A673 (cell line): ENCODE data around the gene VAT1L. TPM values are rescaled to one million over a fixed set of nuclear protein-coding genes. Genes with fewer than 3 reads are reported as not detected.

ENCODE experiments used
- BruUV-seq: library from RNA; stranded (reverse); fragments of 400-500 nt; replicated peaks from 2 replicates; lab custom pipeline; 2021; lab: Mats Ljungman, UMichigan
- CTCF ChIA-PET: fragments of 300-600 bp; sonication (Branson Sonifier 250); formaldehyde crosslinking; loops from one replicate; lab custom pipeline; 2022; ENCODE audit warnings: antibody characterized with exemption; lab: Charles Lee
- POLR2A ChIA-PET: fragments of 300-600 bp; sonication (Branson Sonifier 250); formaldehyde crosslinking; loops from one replicate; lab custom pipeline; 2022; ENCODE audit warnings: antibody characterized with exemption; ENCODE audit not compliant: low non-redundant PET; lab: Charles Lee
- DNase-seq: peaks from one replicate; pipeline ENCODE4 v3.0.0-alpha.2; 2015; ENCODE audit warnings: low spot score
- H3K27ac ChIP-seq: fragments of 200-600 bp; sonication (generic); 2 replicates; pipeline ENCODE4 v1.5.1; 2016; ENCODE audit warnings: mixed run types, low read depth, mild to moderate bottlenecking, mixed read lengths, antibody characterized with exemption, low read length; ENCODE audit not compliant: poor library complexity, severe bottlenecking
- H3K27me3 ChIP-seq: fragments of 200-600 bp; sonication (generic); replicated peaks from 2 replicates; pipeline ENCODE4 v1.6.1; 2017; ENCODE audit warnings: mixed run types, low read depth, mild to moderate bottlenecking, mixed read lengths, antibody characterized with exemption, low read length; ENCODE audit not compliant: insufficient read depth, poor library complexity
- H3K36me3 ChIP-seq: fragments of 200-600 bp; sonication (generic); 2 replicates; pipeline ENCODE4 v1.6.1; 2016; ENCODE audit warnings: mixed run types, mild to moderate bottlenecking, mixed read lengths, antibody characterized with exemption, low read length; ENCODE audit not compliant: insufficient read depth, poor library complexity, severe bottlenecking
- H3K4me1 ChIP-seq: fragments of 200-600 bp; sonication (generic); 2 replicates; pipeline ENCODE4 v1.6.1; 2017; ENCODE audit warnings: mixed run types, mild to moderate bottlenecking, mixed read lengths, antibody characterized with exemption, low read length; ENCODE audit not compliant: insufficient read depth, poor library complexity, severe bottlenecking
- H3K4me3 ChIP-seq: fragments of 200-600 bp; sonication (generic); 2 replicates; pipeline ENCODE4 v1.5.1; 2016; ENCODE audit warnings: low read depth, mixed run types, mild to moderate bottlenecking, mixed read lengths, low read length; ENCODE audit not compliant: poor library complexity, severe bottlenecking
- H3K9me3 ChIP-seq: fragments of 200-600 bp; sonication (generic); 2 replicates; pipeline ENCODE4 v1.6.1; 2016; ENCODE audit warnings: mixed run types, low read depth, mild to moderate bottlenecking, mixed read lengths, antibody characterized with exemption, low read length; ENCODE audit not compliant: poor library complexity, severe bottlenecking
- CTCF ChIP-seq: fragments of 300-800, 200-600 bp; sonication (generic); conservative IDR thresholded peaks from 2 replicates; pipeline ENCODE4 v1.5.1; 2017; ENCODE audit warnings: low read depth, mild to moderate bottlenecking, antibody characterized with exemption, low read length, moderate library complexity, mixed read lengths
- EZH2 ChIP-seq: fragments of 200-600 bp; sonication (generic); IDR thresholded peaks from 2 replicates; pipeline ENCODE4 v1.6.1; 2017; ENCODE audit warnings: borderline replicate concordance, low read depth, mild to moderate bottlenecking, mixed read lengths, antibody characterized with exemption, low read length; ENCODE audit not compliant: poor library complexity, severe bottlenecking
- intact Hi-C: fragments of 100-400 bp; cut with micrococcal nuclease; formaldehyde crosslinking; loops from one replicate; pipeline ENCODE4 v1.10.0; 2022; ENCODE audit not compliant: unreplicated experiment
- total RNA-seq: library from RNA; stranded (reverse); gene quantifications from 2 replicates; pipeline ENCODE4 v1.2.3, GENCODE V29; 2021

VAT1L gene
- total RNA-seq, 1 experiment from 2014 or later: 0.09 TPM

- Histone ChIP-seq H3K27ac (no peak overlapping the region), H3K4me1 (peaks cover 5% of the 10 kb centered on the region), H3K27me3 (no peaks in the 10 kb centered on the region), H3K36me3 (no peaks in the 10 kb centered on the region), H3K4me3 (no peak overlapping the region), H3K9me3 (no peaks in the 10 kb centered on the region)
- CTCF ChIA-PET: no interaction called here
- TF ChIP-seq CTCF: no peak
- TF ChIP-seq EZH2: no peak
- intact Hi-C loops: no loop called here
- no TSS peak for BruUV-seq
- no peak for DNase-seq
- POLR2A ChIA-PET: no interaction called here
Measured at GRCh38 chr16:77868052-77868451, 79.7 kb downstream of the VAT1L start.

- ChIA-PET POLR2A (no interaction called here), CTCF (no interaction called here)
- TF ChIP-seq EZH2 (no peak), CTCF (no peak)
- Histone ChIP-seq H3K27me3 (no peaks in the 10 kb centered on the region), H3K27ac (no peak overlapping the region), H3K36me3 (no peaks in the 10 kb centered on the region), H3K4me3 (no peak overlapping the region), H3K4me1 (peaks cover 5% of the 10 kb centered on the region), H3K9me3 (no peaks in the 10 kb centered on the region)
- no peak for DNase-seq
- no TSS peak for BruUV-seq
- intact Hi-C loops: no loop called here
Measured at GRCh38 chr16:77868478-77868877, 80.1 kb downstream of the VAT1L start.

- DNase-seq: peak; percentile 29
- Histone ChIP-seq H3K9me3 (no peaks in the 10 kb centered on the region), H3K4me1 (peaks cover 5% of the 10 kb centered on the region), H3K4me3 (no peak overlapping the region), H3K27ac (no peak overlapping the region), H3K27me3 (no peaks in the 10 kb centered on the region), H3K36me3 (no peaks in the 10 kb centered on the region)
- intact Hi-C loops: no loop called here
- POLR2A ChIA-PET: no interaction called here
- CTCF ChIA-PET: no interaction called here
- TF ChIP-seq EZH2: no peak
- TF ChIP-seq CTCF: no peak
- BruUV-seq: no TSS peak
Measured at GRCh38 chr16:77869997-77870813, 81.8 kb downstream of the VAT1L start.
